Stomach smooth muscle (tissue), 2 donors: ENCODE results near the gene TMOD4.

ENCODE experiments used
- H3K27ac ChIP-seq: one replicate; pipeline ENCODE4 v1.7.0; 2013; ENCODE audit warnings: mild to moderate bottlenecking, low read length, inconsistent platforms
- H3K27me3 ChIP-seq, 2 donors: one replicate each; pipeline ENCODE4 v1.7.0; 2013; ENCODE audit warnings: low read length in 2 of 2; ENCODE audit not compliant: insufficient read depth in 2 of 2, control insufficient read depth in 1 of 2
- H3K36me3 ChIP-seq, 2 donors: one replicate each; pipeline ENCODE4 v1.7.0; 2013; ENCODE audit warnings: low read length in 2 of 2; ENCODE audit not compliant: control insufficient read depth in 2 of 2, insufficient read depth in 2 of 2
- H3K4me1 ChIP-seq: one replicate; pipeline ENCODE4 v1.7.0; 2013; ENCODE audit warnings: low read length; ENCODE audit not compliant: control insufficient read depth, insufficient read depth
- H3K4me3 ChIP-seq, 2 donors: one replicate each; pipeline ENCODE4 v1.7.0; 2013; ENCODE audit warnings: low read length in 2 of 2
- H3K9ac ChIP-seq, 2 donors: one replicate each; pipeline ENCODE4 v1.7.0; 2013; ENCODE audit warnings: low read length in 2 of 2, mild to moderate bottlenecking in 1 of 2
- H3K9me3 ChIP-seq, 2 donors: one replicate each; pipeline ENCODE4 v1.7.0; 2013; ENCODE audit warnings: low read length in 2 of 2; ENCODE audit not compliant: control insufficient read depth in 2 of 2
- donor health status: healthy.
- donor health status: Pancreatic carcinoma.

TMOD4 gene

GRCh38 chr1:151157067-151157531 lies 18.7 kb downstream of the TMOD4 start:
- H3K4me1 ChIP-seq = no peaks in the 10 kb centered on the region
- no peak overlapping the region for H3K9ac ChIP-seq
- H3K27me3 ChIP-seq = no peaks in the 10 kb centered on the region
- no peak overlapping the region for H3K27ac ChIP-seq
- H3K4me3 ChIP-seq = peak overlapping the region in 1 of 2 donors; percentile 44
- H3K36me3 ChIP-seq = peaks cover 28 to 36% of the 10 kb centered on the region in 2 donors
- H3K9me3 ChIP-seq = no peaks in the 10 kb centered on the region

GRCh38 chr1:151156515-151156819 lies 19.3 kb downstream of the TMOD4 start, which contains the start of gene TNFAIP8L2:
Gene TNFAIP8L2 (plus strand): TSS chr1:151156649. CDS start chr1:151158698, 2,049 bp downstream.
- Histone ChIP-seq H3K27me3 (no peaks in the 10 kb centered on the region), H3K27ac (no peak within 1 kb of the TSS), H3K9ac (no peak within 1 kb of the TSS), H3K36me3 (peaks cover 24 to 30% of the 10 kb centered on the region in 2 donors), H3K4me3 (peak within 1 kb of the TSS in 1 of 2 donors; percentile 44), H3K9me3 (no peaks in the 10 kb centered on the region), H3K4me1 (no peaks in the 10 kb centered on the region)

- Histone ChIP-seq H3K27me3 (no peaks in the 10 kb centered on the region), H3K9ac (peak overlapping the region; percentile 84 to 85), H3K36me3 (no peaks in the 10 kb centered on the region), H3K4me1 (peaks cover 46% of the 10 kb centered on the region), H3K9me3 (no peaks in the 10 kb centered on the region), H3K4me3 (peak overlapping the region in 1 of 2 donors; percentile 88), H3K27ac (peak overlapping the region; percentile 86)
These were observed 28.1 kb downstream of the TMOD4 start for GRCh38 chr1:151147665-151148064.

- Histone ChIP-seq H3K27me3 (no peaks in the 10 kb centered on the region), H3K36me3 (no peaks in the 10 kb centered on the region), H3K9ac (peak overlapping the region; percentile 84 to 85), H3K4me3 (peak overlapping the region; percentile 73 to 88), H3K9me3 (no peaks in the 10 kb centered on the region), H3K27ac (peak overlapping the region; percentile 86), H3K4me1 (peaks cover 51% of the 10 kb centered on the region)
These were observed 28.7 kb downstream of the TMOD4 start for GRCh38 chr1:151147132-151147503.

- Histone ChIP-seq H3K9me3 (no peaks in the 10 kb centered on the region), H3K27ac (peak within 1 kb of the TSS; percentile 86), H3K27me3 (no peaks in the 10 kb centered on the region), H3K4me1 (peaks cover 53% of the 10 kb centered on the region), H3K4me3 (peak within 1 kb of the TSS; percentile 73 to 88), H3K36me3 (no peaks in the 10 kb centered on the region), H3K9ac (peak within 1 kb of the TSS; percentile 84 to 85)
These were observed 29.2 kb downstream of the TMOD4 start, which contains the start of gene SEMA6C for GRCh38 chr1:151146412-151147131. Gene SEMA6C (minus strand): TSS chr1:151146631. CDS start chr1:151142621, 4,010 bp downstream.

- H3K9ac ChIP-seq = peak overlapping the region; percentile 66 to 85
- no peaks in the 10 kb centered on the region for H3K36me3 ChIP-seq
- peak overlapping the region; percentile 86 for H3K27ac ChIP-seq
- peak overlapping the region; percentile 71 to 88 for H3K4me3 ChIP-seq
- H3K4me1 ChIP-seq = peaks cover 53% of the 10 kb centered on the region
- H3K9me3 ChIP-seq = no peaks in the 10 kb centered on the region
- H3K27me3 ChIP-seq = no peaks in the 10 kb centered on the region
These were observed 29.7 kb downstream of the TMOD4 start for GRCh38 chr1:151146072-151146411.

- Histone ChIP-seq H3K4me1 (peaks cover 53% of the 10 kb centered on the region), H3K9me3 (no peaks in the 10 kb centered on the region), H3K9ac (peak overlapping the region; percentile 66 to 85), H3K4me3 (peak overlapping the region; percentile 71 to 88), H3K27ac (peak overlapping the region; percentile 86), H3K36me3 (no peaks in the 10 kb centered on the region), H3K27me3 (no peaks in the 10 kb centered on the region)
These were observed 30.3 kb downstream of the TMOD4 start for GRCh38 chr1:151145304-151146071.

- H3K4me3 ChIP-seq = peak overlapping the region; percentile 71 to 88
- H3K27me3 ChIP-seq = no peaks in the 10 kb centered on the region
- peak overlapping the region; percentile 66 to 85 for H3K9ac ChIP-seq
- peaks cover 0 to 3% of the 10 kb centered on the region in 2 donors for H3K36me3 ChIP-seq
- H3K4me1 ChIP-seq = peaks cover 53% of the 10 kb centered on the region
- no peaks in the 10 kb centered on the region for H3K9me3 ChIP-seq
- H3K27ac ChIP-seq = peak overlapping the region; percentile 46
These were observed 31.1 kb downstream of the TMOD4 start for GRCh38 chr1:151144474-151145303.

- Histone ChIP-seq H3K9ac (no peak overlapping the region), H3K27ac (peak overlapping the region; percentile 46), H3K4me1 (peaks cover 53% of the 10 kb centered on the region), H3K36me3 (peaks cover 0 to 8% of the 10 kb centered on the region in 2 donors), H3K27me3 (no peaks in the 10 kb centered on the region), H3K4me3 (peak overlapping the region in 1 of 2 donors; percentile 88), H3K9me3 (no peaks in the 10 kb centered on the region)
These were observed 31.8 kb downstream of the TMOD4 start for GRCh38 chr1:151143986-151144385.

GRCh38 chr1:151143057-151143435 lies 32.7 kb downstream of the TMOD4 start:
- Histone ChIP-seq H3K4me3 (peak overlapping the region in 1 of 2 donors; percentile 88), H3K27me3 (no peaks in the 10 kb centered on the region), H3K9ac (peak overlapping the region in 1 of 2 donors; percentile 36), H3K36me3 (peaks cover 2 to 8% of the 10 kb centered on the region in 2 donors), H3K27ac (peak overlapping the region; percentile 46), H3K9me3 (no peaks in the 10 kb centered on the region), H3K4me1 (peaks cover 53% of the 10 kb centered on the region)
